ENCODE results near the gene ZFP1. TPM values are rescaled to one million over a fixed set of nuclear protein-coding genes. Genes with fewer than 3 reads are reported as not detected.
"Not testable (repeated sequence)": the region's sequence is repeated elsewhere in the genome, so short reads cannot be mapped to it uniquely, and the experiment has no call there.

Gene ZFP1
- total and polyA plus RNA-seq, 2 experiments from 2014 or later: 6.8 to 7.8 TPM

DNA sequence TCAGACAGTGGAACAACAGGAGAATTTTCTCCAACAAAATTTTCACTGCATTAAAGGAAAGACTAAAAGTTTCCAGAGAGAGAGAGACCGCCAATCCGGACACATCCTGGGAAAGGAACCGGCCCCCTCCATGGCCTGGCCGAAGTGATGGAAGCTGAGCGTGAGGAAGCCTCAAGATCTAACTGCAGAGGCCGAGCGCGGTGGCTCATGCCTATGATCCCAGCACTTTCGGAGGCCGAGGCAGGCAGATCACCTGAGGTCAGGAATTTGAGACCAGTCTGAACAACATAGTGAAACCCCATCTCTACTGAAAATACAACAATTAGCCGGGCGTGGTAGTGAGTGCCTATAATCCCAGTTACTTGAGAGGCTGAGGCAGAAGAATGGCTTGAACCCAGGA is 54.8 kb downstream of the ZFP1 start:
- H3K9ac ChIP-seq: no peak overlapping the region
- no peaks in the 10 kb centered on the region for H3K36me3 ChIP-seq (ENCODE audit: low read depth)
- no peak overlapping the region for H3K4me2 ChIP-seq (ENCODE audit: unreplicated experiment)
- no peaks in the 10 kb centered on the region for H3K79me2 ChIP-seq (ENCODE audit: insufficient read depth)
- H3K9me2 ChIP-seq (ENCODE audit: insufficient read depth): no peaks in the 10 kb centered on the region
- no peaks in the 10 kb centered on the region for H3K4me1 ChIP-seq (ENCODE audit: insufficient read depth)
- 94 to 97% methylated on average over 12 of the region's 12 CpGs for WGBS, 2 experiments (ENCODE audit: low coverage in 1 of 2, low lambda C conversion rate in 2 of 2, missing lambda C conversion rate in 2 of 2)
- H3K27me3 ChIP-seq (replicated peaks; ENCODE audit: insufficient read depth): no peaks in the 10 kb centered on the region
- no peaks in the 10 kb centered on the region for H3F3A ChIP-seq (ENCODE audit: insufficient read depth)
- in situ Hi-C loops (cut with MboI): loop anchor here (25.0 kb wide), 2 partner anchors 409 to 559 kb away; partner anchors contain the start of gene ADAT1
- no peak for DNase-seq
- no peak overlapping the region for H2AFZ ChIP-seq
- no peak overlapping the region for H3K4me3 ChIP-seq
- no peak overlapping the region for H3K27ac ChIP-seq
- no peaks in the 10 kb centered on the region for H4K20me1 ChIP-seq (ENCODE audit: insufficient read depth)
- no peaks in the 10 kb centered on the region for H3K9me3 ChIP-seq (ENCODE audit: low read depth)
- TF ChIP-seq EZH2phosphoT487 (IDR thresholded peaks at IDR 0.05; ENCODE audit: insufficient read depth, low read depth) (no peak), EZH2 (IDR thresholded peaks at IDR 0.05; ENCODE audit: insufficient read depth, poor library complexity, severe bottlenecking) (no peak)

DNA sequence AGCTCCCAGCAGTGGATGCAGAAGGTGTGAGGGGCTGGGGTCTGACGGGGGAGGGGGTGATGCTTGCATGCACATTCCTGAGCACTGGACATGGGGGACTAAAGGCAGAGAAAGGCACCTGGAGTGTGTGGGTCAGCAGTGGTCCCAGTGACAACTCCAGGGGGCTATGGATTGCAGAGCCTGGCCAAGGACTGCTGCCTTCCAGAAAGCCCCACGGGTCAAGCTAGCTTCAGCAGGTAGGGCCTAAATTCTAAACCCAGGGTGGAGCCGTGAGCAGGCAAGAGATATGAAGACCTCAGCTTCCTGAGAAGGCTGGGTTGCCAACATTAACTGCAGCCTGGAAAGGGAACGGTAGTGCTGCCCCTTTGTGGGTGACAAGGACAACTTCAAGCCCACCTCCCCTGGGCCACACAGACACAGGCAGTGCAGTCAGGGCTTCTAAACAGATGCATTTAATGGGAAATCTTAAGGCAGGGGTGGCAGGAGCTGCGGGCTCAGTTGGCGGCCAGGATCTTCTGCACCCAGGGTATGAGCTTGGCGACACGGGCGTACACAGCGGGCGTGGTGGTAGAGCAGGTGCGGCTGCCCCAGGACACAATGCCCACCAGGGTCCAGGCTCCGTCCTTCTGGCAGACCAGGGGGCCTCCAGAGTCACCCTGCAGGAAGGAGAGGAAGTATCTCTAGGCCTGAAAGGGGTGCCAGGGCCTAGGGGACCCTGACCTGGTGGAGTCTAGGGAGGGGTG is 55.5 kb downstream of the ZFP1 start:
- H3K9me2 ChIP-seq (ENCODE audit: insufficient read depth): no peaks in the 10 kb centered on the region
- no peaks in the 10 kb centered on the region for H3K36me3 ChIP-seq (ENCODE audit: low read depth)
- H3K4me2 ChIP-seq (ENCODE audit: unreplicated experiment): no peak overlapping the region
- 89 to 92% methylated on average over 13 of the region's 13 CpGs for WGBS, 2 experiments (ENCODE audit: low coverage in 1 of 2, low lambda C conversion rate in 2 of 2, missing lambda C conversion rate in 2 of 2)
- no peaks in the 10 kb centered on the region for H3K79me2 ChIP-seq (ENCODE audit: insufficient read depth)
- no peak for DNase-seq
- no peak overlapping the region for H2AFZ ChIP-seq
- in situ Hi-C loops (cut with MboI): loop anchor here (25.0 kb wide), 2 partner anchors 408 to 558 kb away; partner anchors contain the start of gene ADAT1
- no peaks in the 10 kb centered on the region for H3K4me1 ChIP-seq (ENCODE audit: insufficient read depth)
- no peak for TF ChIP-seq EZH2 (IDR thresholded peaks at IDR 0.05; ENCODE audit: insufficient read depth, poor library complexity, severe bottlenecking)
- TF ChIP-seq EZH2phosphoT487 (IDR thresholded peaks at IDR 0.05; ENCODE audit: insufficient read depth, low read depth): no peak
- H3K9ac ChIP-seq: no peak overlapping the region
- H3K27ac ChIP-seq: no peak overlapping the region
- no peaks in the 10 kb centered on the region for H3F3A ChIP-seq (ENCODE audit: insufficient read depth)
- H4K20me1 ChIP-seq (ENCODE audit: insufficient read depth): no peaks in the 10 kb centered on the region
- no peak overlapping the region for H3K4me3 ChIP-seq
- H3K9me3 ChIP-seq (ENCODE audit: low read depth): no peaks in the 10 kb centered on the region
- no peaks in the 10 kb centered on the region for H3K27me3 ChIP-seq (replicated peaks; ENCODE audit: insufficient read depth)

DNA sequence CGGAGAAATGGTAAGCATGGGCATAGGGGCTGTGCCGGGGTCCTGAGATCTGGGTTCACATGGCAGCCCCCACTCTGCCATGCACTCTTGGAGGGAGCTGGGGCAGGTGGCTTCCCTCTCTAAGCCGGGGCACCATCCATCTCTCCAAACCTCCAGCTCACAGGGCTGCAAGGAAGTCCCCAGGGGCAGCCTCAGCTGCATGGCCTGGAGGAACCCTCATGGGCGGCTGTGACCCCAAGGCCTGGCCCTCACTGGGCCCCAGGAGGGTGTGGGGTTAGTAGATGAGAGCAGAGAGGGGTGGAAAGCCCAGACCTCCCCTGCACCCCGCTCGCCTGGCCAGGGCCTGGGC is 56.1 kb downstream of the ZFP1 start:
- Histone ChIP-seq H4K20me1 (ENCODE audit: insufficient read depth) (no peaks in the 10 kb centered on the region), H3K4me2 (ENCODE audit: unreplicated experiment) (no peak overlapping the region), H3K9me2 (ENCODE audit: insufficient read depth) (no peaks in the 10 kb centered on the region), H3K36me3 (ENCODE audit: low read depth) (no peaks in the 10 kb centered on the region), H3K9ac (no peak overlapping the region), H3K79me2 (ENCODE audit: insufficient read depth) (no peaks in the 10 kb centered on the region), H3K27me3 (replicated peaks; ENCODE audit: insufficient read depth) (no peaks in the 10 kb centered on the region), H3K9me3 (ENCODE audit: low read depth) (no peaks in the 10 kb centered on the region), H3F3A (ENCODE audit: insufficient read depth) (no peaks in the 10 kb centered on the region), H2AFZ (no peak overlapping the region), H3K4me1 (ENCODE audit: insufficient read depth) (no peaks in the 10 kb centered on the region), H3K27ac (no peak overlapping the region), H3K4me3 (no peak overlapping the region)
- WGBS, 2 experiments (ENCODE audit: low coverage in 1 of 2, low lambda C conversion rate in 2 of 2, missing lambda C conversion rate in 2 of 2): 93 to 100% methylated on average over 4 of the region's 6 CpGs
- TF ChIP-seq EZH2phosphoT487 (IDR thresholded peaks at IDR 0.05; ENCODE audit: insufficient read depth, low read depth) (no peak), EZH2 (IDR thresholded peaks at IDR 0.05; ENCODE audit: insufficient read depth, poor library complexity, severe bottlenecking) (no peak)
- in situ Hi-C loops (cut with MboI): loop anchor here (25.0 kb wide), 2 partner anchors 408 to 558 kb away; partner anchors contain the start of gene ADAT1
- DNase-seq: no peak

DNA sequence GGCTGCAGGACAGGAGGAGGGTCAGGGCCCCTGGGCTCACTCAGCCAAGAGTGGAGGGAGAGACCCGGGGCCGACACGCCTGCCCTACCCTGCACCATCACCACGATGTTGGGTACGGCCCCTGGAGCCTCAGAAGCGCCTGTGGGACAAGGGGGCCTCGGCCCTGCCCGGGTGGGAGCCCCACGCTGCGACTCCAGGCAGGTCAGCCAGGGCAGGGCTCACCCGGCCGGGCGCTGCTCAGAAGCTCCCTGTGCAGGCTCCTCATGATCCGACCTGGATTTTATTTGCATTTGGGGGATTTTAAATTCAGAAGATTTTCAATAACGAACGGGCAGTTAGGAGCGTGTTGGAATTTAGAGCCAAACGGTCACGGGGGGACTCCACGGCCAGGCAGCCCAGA is 56.6 kb downstream of the ZFP1 start:
- not testable (repeated sequence) for H3K27me3 ChIP-seq (replicated peaks; ENCODE audit: insufficient read depth); H3K9me3 ChIP-seq (ENCODE audit: low read depth); H3K4me3 ChIP-seq; H4K20me1 ChIP-seq (ENCODE audit: insufficient read depth); H3K4me1 ChIP-seq (ENCODE audit: insufficient read depth); H2AFZ ChIP-seq; H3F3A ChIP-seq (ENCODE audit: insufficient read depth); H3K36me3 ChIP-seq (ENCODE audit: low read depth); H3K9me2 ChIP-seq (ENCODE audit: insufficient read depth); DNase-seq; H3K79me2 ChIP-seq (ENCODE audit: insufficient read depth); H3K9ac ChIP-seq; H3K27ac ChIP-seq; H3K4me2 ChIP-seq (ENCODE audit: unreplicated experiment)
- in situ Hi-C loops (cut with MboI): loop anchor here (25.0 kb wide), 2 partner anchors 407 to 557 kb away; partner anchors contain the start of gene ADAT1
- WGBS, 2 experiments (ENCODE audit: low coverage in 1 of 2, low lambda C conversion rate in 2 of 2, missing lambda C conversion rate in 2 of 2): no CpG with 5 or more reads among the region's 20 CpGs

DNA sequence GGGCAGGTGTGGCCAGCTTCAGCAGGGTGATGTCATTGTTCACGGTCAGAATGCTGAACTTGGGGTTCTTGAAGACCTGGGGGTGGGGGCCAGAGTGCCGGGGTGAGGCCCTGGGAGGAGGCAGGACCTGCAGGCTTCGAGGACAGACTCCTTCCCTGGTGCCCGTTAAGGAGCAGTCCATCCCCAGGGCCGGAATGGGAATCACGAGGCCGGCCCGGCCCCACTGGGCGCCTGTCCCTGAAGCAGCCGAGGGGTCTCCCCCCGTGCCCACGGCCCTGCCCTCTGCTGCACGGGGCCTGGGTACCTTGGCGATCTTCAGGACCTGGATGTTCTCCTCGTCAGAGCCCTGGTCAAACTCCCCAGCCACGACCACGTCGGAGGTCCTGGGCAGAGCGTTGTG is 57.1 kb downstream of the ZFP1 start:
- not testable (repeated sequence) for H3K9ac ChIP-seq; H3K27ac ChIP-seq; H3K36me3 ChIP-seq (ENCODE audit: low read depth); H3F3A ChIP-seq (ENCODE audit: insufficient read depth); H3K4me3 ChIP-seq; H2AFZ ChIP-seq; H3K27me3 ChIP-seq (replicated peaks; ENCODE audit: insufficient read depth); H4K20me1 ChIP-seq (ENCODE audit: insufficient read depth); DNase-seq; H3K4me1 ChIP-seq (ENCODE audit: insufficient read depth); H3K79me2 ChIP-seq (ENCODE audit: insufficient read depth); H3K9me3 ChIP-seq (ENCODE audit: low read depth); H3K9me2 ChIP-seq (ENCODE audit: insufficient read depth); H3K4me2 ChIP-seq (ENCODE audit: unreplicated experiment)
- in situ Hi-C loops (cut with MboI): loop anchor here (25.0 kb wide), 2 partner anchors 407 to 557 kb away; partner anchors contain the start of gene ADAT1
- 79% methylated on average over 8 of the region's 19 CpGs; no CpG with 5 or more reads in 1 of the 2 experiments for WGBS, 2 experiments (ENCODE audit: low coverage in 1 of 2, low lambda C conversion rate in 2 of 2, missing lambda C conversion rate in 2 of 2)

DNA sequence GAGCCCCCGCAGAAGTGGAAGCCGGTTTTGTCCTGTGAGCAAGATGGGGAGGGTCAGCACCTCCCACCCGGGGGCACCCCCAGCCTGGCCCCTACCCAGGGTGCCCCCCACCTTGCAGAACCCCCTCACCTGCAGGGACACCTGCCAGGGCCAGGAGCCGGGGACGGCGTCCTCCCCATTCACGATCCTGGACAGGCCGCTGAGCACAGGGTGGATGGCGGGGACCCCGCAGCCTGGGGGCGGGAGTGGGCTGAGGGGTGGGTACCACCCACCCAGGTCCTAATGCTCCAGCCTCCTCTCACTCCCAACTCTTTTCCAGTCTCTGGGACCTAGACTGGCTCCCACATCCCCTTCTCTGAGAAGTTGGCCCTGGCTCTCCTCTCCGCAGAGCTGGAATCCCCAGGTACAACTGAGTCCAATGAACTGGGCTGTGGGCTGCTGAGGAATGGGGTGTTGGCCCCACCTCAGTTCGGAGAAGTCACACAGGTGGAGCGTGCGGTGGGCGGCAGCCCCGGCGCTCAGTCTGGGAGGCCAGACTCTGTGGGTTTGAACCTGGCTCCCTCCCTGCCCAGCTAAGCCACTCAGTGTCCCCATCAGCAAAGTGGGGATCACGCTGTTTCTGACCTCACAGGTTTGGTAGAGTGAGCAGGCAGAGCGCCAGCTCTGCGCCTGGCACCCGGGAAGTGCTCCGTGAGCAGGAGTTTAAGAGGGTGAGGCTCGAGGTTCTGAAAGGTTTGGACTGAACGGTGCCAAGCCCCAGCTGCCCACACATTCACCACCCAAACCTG is 57.8 kb downstream of the ZFP1 start:
- not testable (repeated sequence) for H3K36me3 ChIP-seq (ENCODE audit: low read depth); H4K20me1 ChIP-seq (ENCODE audit: insufficient read depth); H3K9me3 ChIP-seq (ENCODE audit: low read depth); DNase-seq; H2AFZ ChIP-seq; H3K27me3 ChIP-seq (replicated peaks; ENCODE audit: insufficient read depth); H3K27ac ChIP-seq; H3F3A ChIP-seq (ENCODE audit: insufficient read depth); H3K4me2 ChIP-seq (ENCODE audit: unreplicated experiment); H3K4me3 ChIP-seq; H3K79me2 ChIP-seq (ENCODE audit: insufficient read depth); H3K4me1 ChIP-seq (ENCODE audit: insufficient read depth); H3K9ac ChIP-seq; H3K9me2 ChIP-seq (ENCODE audit: insufficient read depth)
- in situ Hi-C loops (cut with MboI): loop anchor here (25.0 kb wide), 2 partner anchors 406 to 556 kb away; partner anchors contain the start of gene ADAT1
- WGBS, 2 experiments (ENCODE audit: low coverage in 1 of 2, low lambda C conversion rate in 2 of 2, missing lambda C conversion rate in 2 of 2): 80 to 81% methylated on average over 19 to 20 of the region's 25 CpGs
